GM13977 (cell line): Measurements from ENCODE around the gene FBXL4.

ENCODE experiments used
- DNase-seq: peaks from one replicate; pipeline ENCODE4 v3.0.0; 2012; ENCODE audit warnings: low spot score
- in situ Hi-C: fragments of 300-500 bp; cut with MboI; formaldehyde crosslinking; loops from one replicate; pipeline ENCODE4 v1.12.0; 2022; ENCODE audit warnings: low sequenced_read_pairs, low pct_unique_long_range_greater_than_20kb, mixed read lengths, inconsistent platforms; ENCODE audit not compliant: unreplicated experiment
- TF ChIP-seq, protein P1 (sequence below): IDR thresholded peaks from 2 replicates; pipeline ENCODE4 v1.5.1; 2012; ENCODE audit warnings: mild to moderate bottlenecking, control low read depth; ENCODE audit not compliant: insufficient read depth; ENCODE audit errors: extremely low read depth, missing control alignments

Gene FBXL4

DNA sequence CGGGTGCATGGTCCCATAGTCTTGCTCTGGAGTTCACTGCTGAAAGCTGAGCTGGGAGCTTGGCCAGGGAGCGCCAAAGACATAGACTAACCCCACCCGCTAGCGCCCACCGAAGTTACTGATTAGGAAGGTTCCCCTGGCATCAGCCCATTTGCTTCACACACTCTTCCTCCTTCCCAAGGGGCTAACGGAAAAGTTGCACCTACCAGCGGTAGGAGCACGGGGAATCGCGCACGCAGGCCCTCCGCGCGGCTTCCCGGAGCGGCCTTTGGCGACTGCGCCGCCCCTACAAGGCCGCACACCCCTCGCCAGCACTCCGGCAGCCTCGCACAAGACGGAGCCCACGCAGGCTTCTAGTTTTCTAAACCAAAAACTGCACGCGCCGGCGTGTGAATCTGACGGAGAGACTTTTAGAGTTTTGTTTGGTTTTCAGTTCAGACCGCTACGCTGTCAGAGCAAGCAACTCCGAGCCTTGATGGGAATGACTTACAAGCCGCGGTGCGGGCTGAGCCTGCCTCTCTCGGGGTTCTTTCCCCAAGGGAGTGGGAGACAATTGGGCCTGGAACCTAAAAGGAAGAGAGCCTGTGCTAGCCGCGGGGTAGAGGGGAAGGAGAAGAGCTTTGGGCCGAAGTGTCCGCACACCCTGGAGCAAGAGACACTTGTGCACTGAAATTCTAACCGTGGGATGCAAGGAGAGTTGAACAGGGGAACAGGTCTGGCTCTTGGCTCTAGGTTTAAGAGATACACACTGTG is 114.3 kb downstream of the FBXL4 start:
- DNase-seq, result peak; percentile 62
- TF ChIP-seq, protein P1, sequence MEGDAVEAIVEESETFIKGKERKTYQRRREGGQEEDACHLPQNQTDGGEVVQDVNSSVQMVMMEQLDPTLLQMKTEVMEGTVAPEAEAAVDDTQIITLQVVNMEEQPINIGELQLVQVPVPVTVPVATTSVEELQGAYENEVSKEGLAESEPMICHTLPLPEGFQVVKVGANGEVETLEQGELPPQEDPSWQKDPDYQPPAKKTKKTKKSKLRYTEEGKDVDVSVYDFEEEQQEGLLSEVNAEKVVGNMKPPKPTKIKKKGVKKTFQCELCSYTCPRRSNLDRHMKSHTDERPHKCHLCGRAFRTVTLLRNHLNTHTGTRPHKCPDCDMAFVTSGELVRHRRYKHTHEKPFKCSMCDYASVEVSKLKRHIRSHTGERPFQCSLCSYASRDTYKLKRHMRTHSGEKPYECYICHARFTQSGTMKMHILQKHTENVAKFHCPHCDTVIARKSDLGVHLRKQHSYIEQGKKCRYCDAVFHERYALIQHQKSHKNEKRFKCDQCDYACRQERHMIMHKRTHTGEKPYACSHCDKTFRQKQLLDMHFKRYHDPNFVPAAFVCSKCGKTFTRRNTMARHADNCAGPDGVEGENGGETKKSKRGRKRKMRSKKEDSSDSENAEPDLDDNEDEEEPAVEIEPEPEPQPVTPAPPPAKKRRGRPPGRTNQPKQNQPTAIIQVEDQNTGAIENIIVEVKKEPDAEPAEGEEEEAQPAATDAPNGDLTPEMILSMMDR, result no peak
- in situ Hi-C loops, result loop anchor here (25.0 kb wide), 2 partner anchors 779 to 1629 kb away; partner anchors contain the start of genes PRDM13 and SIM1

- no peak for DNase-seq
- in situ Hi-C loops, result loop anchor here (25.0 kb wide), 2 partner anchors 779 to 1629 kb away; partner anchors contain the start of genes PRDM13 and SIM1
- TF ChIP-seq, protein P1, result peak; percentile 15
Measured at GRCh38 chr6:98833057-98833306, 114.8 kb downstream of the FBXL4 start.

- peak; percentile 47 for DNase-seq
- TF ChIP-seq, protein P1, result no peak
Measured at GRCh38 chr6:98832284-98833056, 115.3 kb downstream of the FBXL4 start.

DNA sequence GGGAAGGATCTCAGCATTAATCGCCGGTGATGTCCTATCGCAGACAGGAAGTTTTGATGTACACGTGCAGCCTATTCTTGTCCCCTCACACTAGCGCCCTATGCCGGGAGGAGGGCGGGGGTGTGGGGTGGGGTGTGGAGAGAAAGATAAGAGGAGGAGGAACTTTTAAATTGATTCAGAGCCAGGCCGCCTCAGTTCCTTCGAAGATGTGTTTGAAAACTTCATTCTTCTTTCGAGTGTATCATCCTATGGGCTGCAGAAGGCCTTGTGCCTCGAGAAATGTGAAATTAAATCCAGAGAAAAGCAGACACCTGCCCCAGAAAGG is 115.8 kb downstream of the FBXL4 start:
- TF ChIP-seq, protein P1, result no peak
- no peak for DNase-seq
- in situ Hi-C loops, result loop anchor here (25.0 kb wide), 2 partner anchors 780 to 1630 kb away; partner anchors contain the start of genes PRDM13 and SIM1

More at GRCh38 chr6:98832284-98833056, 115.3 kb downstream of the FBXL4 start:
- in situ Hi-C loops, result loop anchor here (25.0 kb wide), 2 partner anchors 780 to 1630 kb away; partner anchors contain the start of genes PRDM13 and SIM1

DNA sequence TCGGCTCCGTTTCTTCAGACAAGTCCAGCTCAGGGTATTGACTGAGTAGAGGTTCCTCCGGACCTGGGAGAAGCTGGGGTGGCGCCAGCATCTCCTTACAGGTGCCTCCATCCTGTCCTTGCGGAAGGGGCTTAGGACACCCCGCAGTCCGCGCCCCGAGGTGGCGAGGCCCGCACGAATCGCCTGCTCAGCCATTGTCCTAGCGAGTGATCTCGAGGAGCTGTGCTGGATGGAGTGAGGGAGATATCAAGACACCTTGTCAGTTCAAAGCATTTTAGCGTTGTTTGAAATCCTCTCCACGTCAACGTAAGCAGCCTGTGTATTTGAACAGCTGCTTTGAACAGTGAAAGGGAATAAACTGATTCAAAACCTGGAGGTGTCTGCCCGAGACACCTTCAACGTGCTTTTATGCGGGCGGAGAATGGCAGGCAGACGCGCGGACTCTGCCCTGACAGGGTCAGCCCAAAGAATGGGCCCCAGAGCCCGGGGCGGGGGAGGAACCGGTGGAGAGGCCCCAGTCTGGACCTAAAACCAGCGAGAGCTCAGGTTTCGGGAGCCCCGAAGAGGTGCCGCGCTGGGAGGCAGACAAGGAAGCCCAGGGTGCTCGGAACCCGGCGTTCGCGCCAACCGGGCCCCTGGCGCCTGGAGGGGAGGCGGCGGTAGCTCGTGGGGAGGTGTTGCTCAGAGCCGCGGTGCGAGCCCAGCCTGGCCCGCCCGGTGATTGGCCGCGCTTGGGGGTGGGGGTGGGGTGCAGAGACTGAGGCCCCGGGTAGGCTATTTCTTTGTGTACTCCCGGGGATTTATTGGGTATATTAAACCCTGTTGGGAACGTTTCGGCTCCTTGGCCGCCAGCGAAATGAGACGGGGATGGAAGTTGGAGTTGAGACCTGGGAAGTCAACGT is 116.4 kb downstream of the FBXL4 start:
- in situ Hi-C loops, result loop anchor here (25.0 kb wide), 2 partner anchors 781 to 1631 kb away; partner anchors contain the start of genes PRDM13 and SIM1
- TF ChIP-seq, protein P1, result no peak
- no peak for DNase-seq

- in situ Hi-C loops, result loop anchor here (25.0 kb wide), 2 partner anchors 782 to 1632 kb away; partner anchors contain the start of genes PRDM13 and SIM1
- TF ChIP-seq, protein P1, result no peak
- DNase-seq, result no peak
Measured at GRCh38 chr6:98830146-98830545, 117.6 kb downstream of the FBXL4 start.
